Measurements from ENCODE around the gene STARD9.
"Not testable (repeated sequence)": the region's sequence is repeated elsewhere in the genome, so short reads cannot be mapped to it uniquely, and the experiment has no call there.

Gene STARD9

DNA sequence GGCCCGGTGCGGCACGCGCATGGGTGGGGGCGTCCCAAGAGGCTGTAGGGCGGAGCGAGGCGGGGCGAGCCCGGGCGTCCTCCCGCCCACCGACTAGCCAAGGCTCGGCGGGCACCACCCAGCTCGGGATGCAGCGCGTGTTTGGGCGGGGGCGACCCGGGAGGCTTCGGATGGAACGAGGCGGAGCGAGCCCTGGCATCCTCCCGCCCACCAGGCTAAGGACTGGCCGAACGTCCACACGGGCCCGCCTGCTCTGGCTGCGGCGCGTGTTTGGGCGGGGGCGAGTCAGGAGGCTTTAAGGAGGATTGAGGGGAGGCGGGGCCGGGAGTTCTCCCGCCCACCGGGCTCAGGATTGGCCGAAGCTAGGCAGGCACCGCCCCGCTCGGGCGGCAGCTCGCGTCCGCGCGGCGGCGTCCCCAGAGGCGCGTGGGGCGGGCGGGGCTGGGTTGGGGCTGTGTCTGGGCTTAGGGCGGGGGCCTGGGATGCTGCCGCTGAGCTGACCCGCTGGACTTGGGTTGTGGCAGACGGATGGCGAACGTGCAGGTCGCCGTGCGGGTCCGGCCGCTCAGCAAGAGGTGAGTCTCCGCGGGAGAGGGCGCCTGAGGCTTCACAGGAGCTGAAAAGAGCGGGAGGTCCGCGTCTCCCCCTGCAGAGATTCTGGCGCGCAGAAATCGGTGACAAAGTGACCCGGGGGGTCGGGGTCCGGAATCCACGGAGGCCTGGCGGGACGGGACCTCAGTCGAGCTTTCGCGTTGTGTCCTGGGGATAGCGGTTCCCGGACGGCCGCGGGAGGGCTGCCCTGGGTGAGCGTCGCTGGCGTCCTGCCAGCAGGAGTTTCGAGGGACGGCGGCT lies at the start of gene STARD9:
Gene STARD9, plus strand, starts transcription at position 419 of the 852 bp plus-strand sequence. Its CDS starts 110 bp downstream, at position 529.
- peak; percentile 94 to 95 for DNase-seq

- no peak for DNase-seq
Observed at GRCh38 chr15:42528970-42529369, 46.4 kb upstream of the STARD9 start.

DNA sequence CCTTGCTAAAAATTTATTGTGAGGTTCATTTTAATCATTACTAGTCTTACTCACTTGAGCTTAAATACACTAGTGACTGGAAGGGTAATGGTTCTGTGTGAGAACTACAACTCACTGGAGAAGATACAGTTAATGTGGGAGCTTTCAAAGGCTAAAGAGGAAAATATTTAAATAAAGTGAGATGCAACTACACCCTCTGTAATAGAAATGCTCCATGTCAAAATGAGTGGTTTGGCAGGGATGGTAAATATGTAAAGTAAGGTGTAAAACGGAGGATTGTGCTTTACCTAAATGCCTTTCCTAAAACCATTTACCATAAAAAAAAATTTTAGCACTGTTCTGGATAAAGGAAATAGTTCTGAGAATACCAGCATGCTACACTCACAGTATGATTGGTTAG lies 42.2 kb upstream of the STARD9 start:
- no peak for DNase-seq

DNA sequence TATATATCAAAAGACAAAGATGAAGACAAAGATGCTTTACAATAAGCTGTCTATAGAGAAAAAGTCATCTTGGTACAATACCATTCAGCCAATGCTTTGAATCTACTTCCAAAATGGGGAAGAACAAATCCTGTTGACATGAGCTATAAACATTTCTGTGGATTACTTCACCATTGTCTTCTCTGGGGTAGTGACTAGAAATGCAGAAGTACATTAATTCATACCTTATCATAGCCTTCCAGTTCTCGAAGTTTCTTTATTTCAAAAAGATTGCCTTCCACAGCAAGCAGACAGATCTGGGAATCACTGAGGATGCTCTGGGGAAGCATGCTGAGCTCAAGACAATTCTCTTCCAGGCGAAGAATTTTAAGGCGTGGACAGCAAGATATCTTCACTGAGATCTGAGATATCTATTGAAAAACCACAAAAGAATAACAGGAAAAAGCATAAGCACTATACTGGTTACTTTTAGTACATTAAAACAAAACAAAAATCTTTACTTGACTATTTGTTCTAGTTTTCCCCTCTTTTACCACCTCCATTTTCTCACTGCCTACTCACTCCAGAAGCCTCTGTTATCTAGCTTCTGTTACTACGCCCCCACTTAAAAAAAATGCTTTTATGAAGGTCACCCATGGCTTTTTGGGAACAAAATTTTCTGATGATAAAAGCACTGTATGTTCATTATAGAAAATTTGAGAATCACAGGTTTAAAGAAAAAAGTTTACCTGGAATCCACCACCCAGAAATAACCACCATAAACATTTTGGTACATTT lies 30.4 kb upstream of the STARD9 start:
- no peak for DNase-seq

DNA sequence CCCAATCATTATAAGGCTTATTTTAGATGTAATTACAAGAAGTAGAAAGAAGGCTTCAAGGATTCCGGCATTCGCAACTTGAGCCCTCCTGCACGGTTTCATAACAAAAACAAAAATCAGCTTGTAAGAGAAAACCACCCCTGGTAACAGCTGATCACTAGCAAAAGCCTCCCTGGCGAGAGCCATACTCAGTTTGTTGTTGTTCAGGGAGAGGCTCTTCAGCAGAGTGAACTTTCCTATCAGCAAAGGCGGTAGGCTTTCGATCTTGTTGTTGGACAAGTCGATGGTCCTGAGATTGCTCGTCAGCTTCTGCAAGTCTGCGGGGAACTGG lies 27.5 kb upstream of the STARD9 start:
- no peak for DNase-seq

GRCh38 chr15:42548249-42549031 lies 27.0 kb upstream of the STARD9 start, which contains the start of the genes HAUS2 and LRRC57:
HAUS2 (plus strand) TSS chr15:42548838; CDS start chr15:42548873, 35 bp downstream.
LRRC57 (minus strand) TSS chr15:42548793; CDS start chr15:42548434, 359 bp downstream.
- DNase-seq = peak; percentile 88 to 89

GRCh38 chr15:42549032-42549491 lies 26.3 kb upstream of the STARD9 start:
- DNase-seq = peak in 1 of 2 donors; percentile 3

DNA sequence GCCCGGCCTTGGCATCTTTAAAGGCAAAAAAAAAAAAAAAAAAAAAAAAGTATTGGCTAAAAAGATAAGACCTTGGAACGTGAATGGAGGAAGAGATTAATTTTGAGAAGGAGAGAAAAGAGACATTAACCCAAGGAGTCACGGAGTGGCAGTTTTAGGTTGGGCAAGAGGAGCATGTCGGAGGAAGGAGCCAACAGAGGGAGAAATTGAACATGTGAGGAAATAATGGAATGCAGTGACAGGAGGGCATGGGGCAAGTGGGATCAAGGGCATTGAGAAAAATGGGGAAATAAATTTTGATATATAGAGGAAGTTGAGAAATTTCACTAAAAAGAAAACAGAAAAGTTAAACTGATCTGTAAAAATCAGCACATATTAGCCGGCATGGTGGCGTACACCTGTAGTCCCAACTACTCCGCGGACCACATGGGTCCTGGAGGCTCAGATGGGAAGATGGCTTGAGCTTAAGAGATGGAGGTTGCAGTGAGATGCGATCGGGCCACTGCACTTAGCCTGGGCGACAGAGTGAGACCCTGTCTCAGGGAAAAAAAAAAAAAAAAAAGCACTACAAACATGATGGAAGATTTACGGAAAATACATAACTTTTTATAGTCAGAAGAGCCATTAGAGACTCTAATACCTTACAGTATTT lies 25.5 kb upstream of the STARD9 start:
- no peak for DNase-seq

- DNase-seq = no peak
Observed at GRCh38 chr15:42553554-42553953, 21.9 kb upstream of the STARD9 start.

DNA sequence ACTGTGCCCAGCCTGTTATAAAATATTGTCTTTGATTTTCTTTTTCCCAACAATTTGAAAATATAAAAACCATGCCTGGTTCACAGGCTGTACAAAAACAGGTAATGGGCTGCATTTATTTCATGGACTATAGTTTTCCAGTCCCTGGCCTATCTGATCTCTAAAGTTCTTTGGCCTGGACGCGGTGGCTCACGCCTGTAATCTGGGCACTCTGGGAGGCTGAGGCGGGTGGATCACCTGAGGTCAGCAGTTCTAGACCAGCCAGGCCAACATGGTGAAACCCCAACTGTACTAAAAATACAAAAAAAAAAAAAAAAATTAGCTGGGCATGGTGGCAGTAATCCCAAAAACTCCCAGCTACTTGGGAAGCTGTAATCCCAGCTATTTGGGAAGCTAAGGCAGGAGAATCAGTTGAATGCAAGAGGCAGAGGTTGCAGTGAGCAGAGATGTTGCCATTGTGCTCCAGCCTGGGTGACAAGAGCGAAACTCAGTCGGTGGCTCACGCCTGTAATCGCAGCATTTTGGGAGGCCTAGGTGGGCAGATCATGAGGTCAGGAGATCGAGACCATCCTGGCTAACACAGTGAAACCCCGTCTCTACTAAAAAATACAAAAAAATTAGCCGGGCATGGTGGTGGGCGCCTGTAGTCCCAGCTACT lies 18.7 kb upstream of the STARD9 start:
- not testable (repeated sequence) for DNase-seq

GRCh38 chr15:42558739-42559138 lies 16.7 kb upstream of the STARD9 start:
- no peak for DNase-seq

- no peak for DNase-seq
Observed at GRCh38 chr15:42576040-42576594, 711 bp downstream of the STARD9 start.

- DNase-seq = no peak
Observed at GRCh38 chr15:42576776-42577175, 1.4 kb downstream of the STARD9 start.

GRCh38 chr15:42577514-42578031 lies 2.2 kb downstream of the STARD9 start:
- no peak for DNase-seq

- DNase-seq = no peak
Observed at GRCh38 chr15:42578984-42579537, 3.7 kb downstream of the STARD9 start.

DNA sequence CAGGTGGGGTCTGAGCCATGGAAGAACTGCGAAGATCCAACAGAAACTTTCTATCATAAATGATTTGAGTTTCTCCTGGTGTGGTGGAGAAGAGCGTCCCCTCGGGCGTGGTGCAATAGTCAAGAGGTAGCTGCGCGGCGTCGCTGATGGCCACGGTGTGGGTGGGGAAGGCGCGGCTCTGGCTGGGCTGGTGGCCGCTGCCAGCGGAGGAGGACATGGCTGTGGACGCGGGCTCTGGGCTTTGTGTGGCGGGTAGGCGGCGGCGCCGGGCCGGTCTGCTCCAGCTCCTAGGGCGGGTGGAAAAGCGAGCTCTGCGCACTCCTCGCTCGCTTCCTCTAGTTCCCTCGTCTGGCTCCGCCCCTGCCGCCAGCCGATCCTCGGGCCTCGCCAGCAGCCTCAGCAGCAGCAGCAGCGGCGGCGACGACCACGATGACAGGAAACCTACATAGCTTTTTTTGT lies 5.9 kb downstream of the STARD9 start:
- DNase-seq = peak; percentile 63 to 67

DNA sequence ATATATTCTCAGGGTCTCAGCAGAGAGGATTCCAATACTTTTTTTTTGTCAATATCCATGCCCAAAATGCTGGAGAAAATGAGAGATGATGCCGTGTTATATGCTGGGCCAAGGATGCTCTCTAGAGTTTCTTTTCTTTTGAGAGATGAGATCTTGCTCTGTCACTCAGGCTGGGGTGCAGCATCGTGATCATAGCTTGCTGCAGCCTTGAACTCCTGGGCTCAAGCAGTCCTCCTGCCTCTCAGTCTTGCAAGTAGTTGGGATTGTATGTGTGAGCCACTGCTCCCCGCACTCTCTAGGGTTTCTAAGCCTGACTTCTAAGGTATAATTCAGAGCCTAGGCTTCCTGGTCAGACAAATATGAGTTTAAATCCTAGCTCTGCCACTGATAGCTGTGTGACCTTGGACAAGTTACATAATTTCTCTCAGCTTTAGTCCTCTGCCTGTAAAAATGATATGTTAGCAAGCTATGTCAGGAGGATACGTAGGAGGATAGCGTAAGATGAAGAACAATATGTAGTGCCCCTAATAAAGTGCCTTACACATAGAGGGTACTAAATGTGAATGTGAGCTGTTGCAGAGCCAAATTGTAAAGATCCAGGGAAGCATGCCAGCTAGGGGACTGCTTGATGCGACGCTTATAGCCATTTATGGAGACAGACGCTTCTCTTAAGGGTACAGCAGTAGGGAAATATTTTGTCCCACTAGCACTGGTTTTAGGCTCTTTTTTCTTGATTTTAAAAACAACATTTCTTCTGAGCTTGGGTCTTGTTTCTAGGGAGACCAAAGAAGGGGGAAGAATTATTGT lies 7.4 kb downstream of the STARD9 start:
- DNase-seq = no peak

- no peak for DNase-seq
Observed at GRCh38 chr15:42584031-42584765, 8.8 kb downstream of the STARD9 start.

DNA sequence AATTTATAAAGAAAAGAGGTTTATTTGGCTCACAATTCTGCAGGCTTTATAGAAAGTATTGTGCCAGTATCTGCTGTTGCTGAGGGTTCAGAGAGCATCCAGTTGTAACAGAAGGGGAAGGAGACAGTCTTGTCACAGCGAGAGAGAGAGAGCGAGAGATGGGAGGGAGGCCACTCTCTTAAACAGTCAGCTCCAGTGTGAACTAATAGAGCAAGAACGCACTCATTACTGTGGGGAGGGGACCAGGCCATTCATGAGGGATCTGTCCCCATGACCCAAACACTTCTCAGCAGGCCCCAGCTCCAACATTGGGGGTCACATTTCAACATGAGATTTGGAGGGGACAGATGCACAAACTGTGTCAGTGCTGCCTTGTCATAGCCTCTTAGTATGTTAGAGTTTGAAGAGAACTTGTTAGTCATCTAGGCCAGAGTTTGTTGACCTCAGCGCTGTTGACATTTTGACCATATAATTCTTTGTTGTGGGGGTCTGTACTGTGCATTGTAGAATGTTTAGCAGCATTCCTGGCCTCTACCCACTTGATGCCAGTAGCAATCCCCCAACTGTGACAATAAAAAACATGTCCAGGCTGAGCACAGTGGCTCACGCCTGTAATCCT lies 15.3 kb downstream of the STARD9 start:
- no peak for DNase-seq

Data from stimulated activated CD4-positive, alpha-beta T cell treated with anti-CD3 and anti-CD28 coated beads, Interleukin-2, amount 100 ng/mL, for 48 hours (primary cell).